SU-DHL-6 (cell line): ENCODE results near the gene PRMT6.
"Not testable (repeated sequence)": the region's sequence is repeated elsewhere in the genome, so short reads cannot be mapped to it uniquely, and the experiment has no call there.

Experiments used
- H2AFZ ChIP-seq: fragments of 200-600 bp; sonication (generic); 2 replicates; pipeline ENCODE4 v1.6.1; 2014; ENCODE audit warnings: low read depth, mild to moderate bottlenecking, moderate library complexity, mixed read lengths, antibody characterized with exemption, low read length; ENCODE audit not compliant: severe bottlenecking
- H3F3A ChIP-seq: fragments of 200-600 bp; shearing (Covaris generic); 2 replicates; pipeline ENCODE4 v1.6.0; 2016; ENCODE audit warnings: antibody characterized with exemption, mild to moderate bottlenecking; ENCODE audit not compliant: insufficient read depth
- H3K27ac ChIP-seq: fragments of 200-600 bp; sonication (generic); 2 replicates; pipeline ENCODE4 v1.5.1; 2016; ENCODE audit warnings: low read depth, mild to moderate bottlenecking, low read length, moderate library complexity, mixed read lengths
- H3K27me3 ChIP-seq: fragments of 200-600 bp; sonication (generic), shearing (Covaris generic); 2 replicates; pipeline ENCODE4 v1.6.0; 2014; ENCODE audit warnings: mild to moderate bottlenecking, low read length
- H3K36me3 ChIP-seq: fragments of 200-600 bp; sonication (generic); 2 replicates; pipeline ENCODE4 v1.6.1; 2014; ENCODE audit warnings: mild to moderate bottlenecking, low read length, mixed read lengths
- H3K4me2 ChIP-seq: fragments of 300-600, 200-600 bp; shearing (Covaris generic), sonication (generic); 2 replicates; pipeline ENCODE4 v1.6.0; 2014; ENCODE audit warnings: low read length, low read depth, mild to moderate bottlenecking; ENCODE audit not compliant: poor library complexity, severe bottlenecking
- H3K4me3 ChIP-seq: fragments of 200-600 bp; sonication (generic); 2 replicates; pipeline ENCODE4 v1.5.1; 2014; ENCODE audit warnings: antibody characterized with exemption, low read length, mild to moderate bottlenecking, mixed read lengths; ENCODE audit not compliant: insufficient read depth, poor library complexity, severe bottlenecking
- H3K79me2 ChIP-seq: fragments of 200-600 bp; sonication (generic); 2 replicates; pipeline ENCODE4 v1.6.1; 2014; ENCODE audit warnings: mild to moderate bottlenecking, low read length, moderate library complexity; ENCODE audit not compliant: insufficient read depth
- H3K9ac ChIP-seq: fragments of 200-600 bp; sonication (generic); 2 replicates; pipeline ENCODE4 v1.7.0; 2014; ENCODE audit warnings: mild to moderate bottlenecking, low read length
- H3K9me2 ChIP-seq: fragments of 200-600 bp; sonication (generic); replicated peaks from 2 replicates; pipeline ENCODE4 v1.6.1; 2014; ENCODE audit warnings: low read length; ENCODE audit not compliant: insufficient read depth
- H3K9me3 ChIP-seq: fragments of 200-600 bp; sonication (generic); 2 replicates; pipeline ENCODE4 v1.6.1; 2014; ENCODE audit warnings: low read length, mixed read lengths; ENCODE audit not compliant: insufficient read depth
- H4K20me1 ChIP-seq: fragments of 200-600 bp; sonication (generic); 2 replicates; pipeline ENCODE4 v1.6.1; 2014; ENCODE audit warnings: low read depth, mild to moderate bottlenecking, antibody characterized with exemption, low read length, moderate library complexity, mixed read lengths
- CTCF ChIP-seq: fragments of 200-600 bp; sonication (generic); IDR thresholded peaks from one replicate; pipeline ENCODE4 v1.5.1; 2017; ENCODE audit warnings: antibody characterized with exemption, mild to moderate bottlenecking, low read length, moderate library complexity; ENCODE audit not compliant: insufficient read depth, poor library complexity, severe bottlenecking
- EZH2phosphoT487 ChIP-seq: fragments of 200-600 bp; sonication (generic), shearing (Covaris generic); conservative IDR thresholded peaks from 2 replicates; pipeline ENCODE4 v1.6.1; 2018; ENCODE audit warnings: mild to moderate bottlenecking, antibody characterized with exemption, low read length, moderate library complexity, mixed read lengths

PRMT6 gene

GRCh38 chr1:107047602-107048001 is 8.9 kb upstream of the PRMT6 start:
- Histone ChIP-seq H3K4me3 (no peak overlapping the region), H3K36me3 (0 out of 2 replicates have a peak, but pooled peaks cover 3% of the 10 kb centered on the region), H3K9ac (no peak overlapping the region), H4K20me1 (no peaks in the 10 kb centered on the region), H3K27me3 (no peaks in the 10 kb centered on the region), H3K9me3 (no peaks in the 10 kb centered on the region; the same call in 1 of the 2 replicates), H3K27ac (no peak overlapping the region), H3K9me2 (no peaks in the 10 kb centered on the region), H3F3A (no peaks in the 10 kb centered on the region), H3K79me2 (no peaks in the 10 kb centered on the region), H2AFZ (no peak overlapping the region), H3K4me2 (no peak overlapping the region)
- TF ChIP-seq CTCF: no peak
- no peak for TF ChIP-seq EZH2phosphoT487

GRCh38 chr1:107048241-107048640 is 8.2 kb upstream of the PRMT6 start:
- Histone ChIP-seq H3K4me3 (no peak overlapping the region), H3K9me2 (no peaks in the 10 kb centered on the region), H3F3A (no peaks in the 10 kb centered on the region), H3K27me3 (no peaks in the 10 kb centered on the region), H3K79me2 (no peaks in the 10 kb centered on the region), H3K27ac (no peak overlapping the region), H3K4me2 (no peak overlapping the region), H3K9me3 (no peaks in the 10 kb centered on the region; the same call in 1 of the 2 replicates), H3K9ac (no peak overlapping the region), H3K36me3 (0 out of 2 replicates have a peak, but pooled peaks cover 3% of the 10 kb centered on the region), H4K20me1 (no peaks in the 10 kb centered on the region), H2AFZ (no peak overlapping the region)
- no peak for TF ChIP-seq EZH2phosphoT487

GRCh38 chr1:107051266-107051665 is 5.2 kb upstream of the PRMT6 start:
- no peaks in the 10 kb centered on the region for H3K27me3 ChIP-seq
- no peaks in the 10 kb centered on the region for H4K20me1 ChIP-seq
- no peak overlapping the region for H3K4me2 ChIP-seq
- no peaks in the 10 kb centered on the region for H3F3A ChIP-seq
- H3K27ac ChIP-seq: no peak overlapping the region
- 0 out of 2 replicates have a peak, but pooled peaks cover 3% of the 10 kb centered on the region for H3K36me3 ChIP-seq
- no peaks in the 10 kb centered on the region for H3K9me2 ChIP-seq
- no peaks in the 10 kb centered on the region for H3K79me2 ChIP-seq
- no peak overlapping the region for H2AFZ ChIP-seq
- H3K4me3 ChIP-seq: no peak overlapping the region
- H3K9ac ChIP-seq: no peak overlapping the region
- H3K9me3 ChIP-seq: no peaks in the 10 kb centered on the region; the same call in 1 of the 2 replicates
- no peak for TF ChIP-seq CTCF
- no peak for TF ChIP-seq EZH2phosphoT487

GRCh38 chr1:107055919-107056425 is 502 bp upstream of the PRMT6 start:
- H3K9me3 ChIP-seq, H3K9me2 ChIP-seq, H4K20me1 ChIP-seq, H3K27me3 ChIP-seq, H3K36me3 ChIP-seq, H3F3A ChIP-seq: not testable (repeated sequence)
- Histone ChIP-seq H3K4me2 (peak overlapping the region; percentile 82), H3K4me3 (peak overlapping the region; percentile 96), H3K79me2 (peaks cover 28% of the 10 kb centered on the region), H3K9ac (peak overlapping the region; percentile 96), H2AFZ (peak overlapping the region; percentile 85), H3K27ac (0 out of 2 replicates have a peak overlapping the region, but pooled peaks have one; percentile 19)
